GM20431 (cell line): ENCODE data around the gene SLC6A3.
"Not testable (repeated sequence)": the region's sequence is repeated elsewhere in the genome, so short reads cannot be mapped to it uniquely, and the experiment has no call there.

Experiments
- in situ Hi-C: fragments of 300-500 bp; cut with MseI, MboI; formaldehyde crosslinking; loops from one replicate; pipeline ENCODE4 v1.15.0; 2020; ENCODE audit warnings: low sequenced_read_pairs; ENCODE audit not compliant: unreplicated experiment

The SLC6A3 gene

DNA sequence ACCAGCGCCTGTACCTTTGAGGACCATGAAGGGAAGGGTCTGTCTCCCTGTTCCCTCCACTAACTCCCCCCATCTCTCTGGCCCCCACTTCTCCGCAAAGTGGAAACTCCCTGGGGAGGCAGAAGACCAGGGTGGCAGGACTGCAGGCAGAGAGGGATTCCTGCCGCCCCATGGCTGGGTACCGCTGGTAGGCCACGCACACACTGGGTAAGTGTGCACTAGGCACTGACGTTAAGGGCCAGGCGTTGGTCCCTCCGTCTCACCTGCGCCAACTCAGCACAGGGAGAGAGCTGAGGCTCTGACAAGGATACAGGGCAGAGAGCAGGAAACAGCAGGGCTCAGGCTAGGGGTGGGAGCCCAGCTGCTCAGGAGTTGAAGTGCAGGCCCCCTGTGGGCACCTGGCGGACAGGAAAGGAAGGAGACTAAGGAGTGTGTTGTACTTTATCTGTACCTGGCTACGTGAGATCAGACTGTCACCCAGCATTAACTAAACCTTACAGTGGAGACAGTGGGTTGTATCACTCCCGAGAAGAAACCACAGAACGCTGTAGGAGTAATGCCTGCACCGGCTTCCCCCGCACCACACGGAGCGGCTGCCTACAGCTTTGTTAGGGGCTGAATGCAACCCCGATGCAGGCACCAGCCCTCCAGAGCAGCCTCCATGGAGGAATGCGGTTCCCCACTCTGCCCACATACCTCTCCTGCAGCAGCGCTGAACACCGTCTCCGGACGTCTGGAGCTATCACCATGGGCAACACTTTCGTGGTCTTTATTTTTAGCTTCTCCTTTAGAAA is 66.2 kb downstream of the SLC6A3 start:
- in situ Hi-C loops: no loop called here

DNA sequence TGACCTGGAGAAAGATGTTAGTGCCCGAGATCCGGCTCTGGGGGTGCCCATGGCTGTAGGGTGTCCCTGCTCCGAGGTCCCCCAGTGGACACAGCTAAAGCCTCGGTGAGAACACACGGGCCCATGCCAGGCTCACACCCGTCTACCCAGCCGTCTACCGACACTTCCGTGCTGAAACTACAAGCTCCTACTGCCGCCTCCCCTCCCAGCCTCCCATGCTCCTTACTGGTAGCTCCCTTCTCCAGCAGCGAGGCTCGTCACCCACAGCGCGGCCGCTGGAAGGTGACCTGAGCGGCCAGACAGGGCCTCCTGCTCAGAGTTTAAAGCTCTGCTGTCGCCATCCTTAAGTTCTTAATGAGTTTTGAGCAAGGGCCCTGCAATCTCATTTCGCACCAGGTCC is 67.1 kb downstream of the SLC6A3 start:
- in situ Hi-C loops: no loop called here

DNA sequence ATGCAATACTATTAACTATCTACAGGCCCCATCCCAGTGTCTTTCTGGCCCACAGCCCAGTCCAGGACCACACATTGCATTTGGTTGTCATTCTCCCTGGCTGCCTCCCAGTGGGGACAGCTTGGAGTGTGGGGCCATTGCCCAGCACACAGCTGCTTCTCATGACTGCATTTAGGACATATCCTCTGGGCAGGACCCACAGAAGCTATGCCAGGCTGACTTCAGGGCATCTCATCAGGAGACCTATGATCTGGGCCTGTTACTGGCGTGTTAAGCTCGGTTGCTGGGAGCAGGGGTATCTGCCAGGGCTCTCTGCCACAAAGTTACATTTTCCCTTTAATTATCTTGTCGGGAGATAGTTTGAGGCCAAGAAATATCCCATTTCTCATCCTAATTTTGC is 68.3 kb downstream of the SLC6A3 start:
- in situ Hi-C loops: no loop called here

DNA sequence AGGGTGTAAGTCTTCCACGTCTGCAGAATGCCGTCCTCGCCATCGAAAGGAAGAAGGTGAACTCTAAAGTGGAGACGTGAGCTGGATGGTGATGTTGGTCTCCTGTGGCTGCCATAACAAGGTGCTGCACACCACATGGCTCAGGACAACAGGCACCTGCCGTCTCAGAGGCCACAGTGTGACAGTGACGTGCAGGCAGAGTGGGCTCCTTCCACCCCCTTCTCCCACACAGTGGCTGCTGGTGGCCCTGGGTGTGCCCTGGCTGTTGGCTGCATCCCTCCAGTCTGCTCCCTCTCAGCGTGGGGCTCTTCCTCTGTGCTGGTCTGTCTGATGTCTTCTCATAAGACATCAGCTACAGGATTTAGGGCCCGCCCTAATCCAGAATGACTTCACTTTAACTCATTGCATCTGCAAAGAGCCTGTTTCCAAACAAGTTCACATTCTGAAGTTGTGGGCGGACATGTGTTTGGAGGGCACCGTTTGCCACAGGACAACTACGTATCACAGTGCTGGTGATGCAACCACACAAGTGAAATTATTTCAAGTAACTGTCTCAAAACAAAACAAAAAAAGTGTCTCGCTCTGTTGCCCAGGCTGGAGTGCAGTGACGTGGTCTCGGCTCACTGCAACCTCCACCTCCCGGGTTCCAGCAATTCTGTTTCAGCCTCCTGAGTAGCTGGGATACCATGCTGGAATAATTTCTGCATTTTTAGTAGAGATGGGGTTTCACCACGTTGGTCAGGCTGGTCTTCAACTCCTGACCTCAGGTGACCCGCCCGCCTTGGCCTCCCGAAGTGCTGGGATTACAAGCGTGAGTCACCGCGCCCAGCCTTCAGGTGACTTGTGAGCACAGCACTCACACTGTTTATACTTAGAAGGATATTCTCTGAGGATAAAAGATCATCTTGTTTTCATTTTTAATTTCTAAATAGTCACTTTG is 69.1 kb downstream of the SLC6A3 start:
- in situ Hi-C loops: no loop called here

GRCh38 chr5:1374679-1375055 is 70.6 kb downstream of the SLC6A3 start:
- in situ Hi-C loops: no loop called here

DNA sequence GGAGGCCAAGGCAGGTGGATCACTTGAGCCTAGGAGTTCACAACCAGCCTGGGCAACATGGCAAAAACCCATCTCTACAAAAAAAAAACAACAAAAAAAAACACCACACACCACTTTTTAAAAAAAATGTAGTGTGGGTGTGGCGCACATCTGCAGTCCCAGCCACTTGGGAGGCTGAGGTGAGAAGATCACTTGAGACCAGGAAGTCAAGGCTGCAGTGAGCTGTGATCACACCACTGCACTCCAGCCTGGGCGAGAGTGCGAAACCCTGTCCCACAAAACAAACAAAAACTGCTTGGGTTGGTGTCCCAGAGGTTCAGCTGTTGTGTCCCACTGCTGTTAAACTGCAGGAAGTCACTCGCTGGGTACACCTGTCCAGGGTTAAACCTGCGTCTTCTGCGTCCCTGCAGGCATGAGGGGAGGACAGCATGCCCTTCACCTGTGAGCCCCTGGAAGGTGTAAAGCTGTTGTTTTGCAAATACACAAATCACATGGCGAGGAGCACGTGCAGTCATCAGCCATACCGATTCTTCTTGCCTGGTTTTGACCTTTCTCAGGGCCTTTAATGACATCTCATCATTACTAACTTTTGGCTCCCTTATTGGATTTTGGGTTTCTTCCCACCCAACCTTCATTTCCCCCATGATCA is 71.1 kb downstream of the SLC6A3 start:
- in situ Hi-C loops: no loop called here

DNA sequence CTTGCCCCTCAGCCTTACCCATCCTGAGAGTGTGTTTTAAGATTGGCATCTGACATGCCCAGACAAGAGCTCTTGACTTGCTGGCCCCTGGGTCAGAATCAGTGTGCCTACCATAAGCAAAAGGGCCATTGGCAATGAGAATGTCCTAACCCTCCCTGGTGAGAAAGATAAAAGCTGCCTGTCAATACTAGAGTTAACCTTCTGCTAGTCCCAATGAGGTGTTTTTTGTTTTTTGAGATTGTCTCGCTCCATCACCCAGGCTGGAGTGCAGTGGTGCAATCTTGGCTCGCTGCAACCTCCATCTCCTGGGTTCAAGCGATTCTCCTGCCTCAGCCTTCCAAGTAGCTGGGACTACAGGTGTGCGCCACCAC is 73.3 kb downstream of the SLC6A3 start:
- in situ Hi-C loops: not testable (repeated sequence)

- in situ Hi-C loops: no loop called here
Measured at GRCh38 chr5:1371218-1371971, 73.8 kb downstream of the SLC6A3 start.

GRCh38 chr5:1370006-1370405 is 75.2 kb downstream of the SLC6A3 start:
- in situ Hi-C loops: no loop called here

DNA sequence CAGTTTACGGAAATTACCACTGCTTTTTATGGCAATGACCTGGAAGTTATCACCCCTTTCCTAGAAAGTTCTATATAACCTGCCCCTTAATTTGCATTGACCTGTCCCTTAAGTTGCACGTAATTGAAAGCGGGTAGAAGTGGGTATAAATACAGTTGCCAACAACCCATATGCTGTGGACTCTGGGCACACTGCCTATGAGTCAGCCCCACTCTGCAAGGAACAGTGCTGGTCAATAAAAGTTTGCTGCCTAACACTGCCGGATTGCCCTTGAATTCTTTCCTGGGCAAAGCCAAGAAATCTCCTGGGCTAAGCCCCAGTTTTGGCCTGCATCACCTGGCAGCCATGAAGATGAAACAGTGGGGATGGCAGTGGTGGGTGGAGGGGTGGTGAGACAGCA is 76.5 kb downstream of the SLC6A3 start:
- in situ Hi-C loops: no loop called here

- in situ Hi-C loops: no loop called here
Measured at GRCh38 chr5:1368236-1368635, 77.0 kb downstream of the SLC6A3 start.

- in situ Hi-C loops: no loop called here
Measured at GRCh38 chr5:1367149-1367548, 78.1 kb downstream of the SLC6A3 start.

- in situ Hi-C loops: no loop called here
Measured at GRCh38 chr5:1366514-1366913, 78.7 kb downstream of the SLC6A3 start.

GRCh38 chr5:1364211-1364610 is 81.0 kb downstream of the SLC6A3 start:
- in situ Hi-C loops: no loop called here

DNA sequence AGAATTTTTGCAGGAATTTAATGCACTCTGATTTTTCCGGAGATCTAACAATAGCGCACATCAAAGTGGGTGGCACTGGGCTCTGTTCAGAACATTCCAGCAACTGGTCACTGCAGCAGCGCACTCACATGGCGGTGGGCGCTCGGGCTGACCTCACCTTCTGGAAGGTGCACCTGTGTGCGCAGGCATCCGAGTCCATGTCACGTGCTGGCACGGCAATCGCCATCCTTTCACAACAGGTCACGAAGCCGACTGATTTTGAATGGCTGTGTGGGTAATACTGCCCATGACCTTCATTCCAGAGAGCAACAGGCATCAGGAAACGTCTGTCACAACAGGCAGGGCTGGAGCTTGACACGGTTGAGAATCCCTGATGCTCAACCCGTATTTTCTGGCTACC is 81.7 kb downstream of the SLC6A3 start:
- in situ Hi-C loops: no loop called here

- in situ Hi-C loops: no loop called here
Measured at GRCh38 chr5:1363160-1363559, 82.1 kb downstream of the SLC6A3 start.

DNA sequence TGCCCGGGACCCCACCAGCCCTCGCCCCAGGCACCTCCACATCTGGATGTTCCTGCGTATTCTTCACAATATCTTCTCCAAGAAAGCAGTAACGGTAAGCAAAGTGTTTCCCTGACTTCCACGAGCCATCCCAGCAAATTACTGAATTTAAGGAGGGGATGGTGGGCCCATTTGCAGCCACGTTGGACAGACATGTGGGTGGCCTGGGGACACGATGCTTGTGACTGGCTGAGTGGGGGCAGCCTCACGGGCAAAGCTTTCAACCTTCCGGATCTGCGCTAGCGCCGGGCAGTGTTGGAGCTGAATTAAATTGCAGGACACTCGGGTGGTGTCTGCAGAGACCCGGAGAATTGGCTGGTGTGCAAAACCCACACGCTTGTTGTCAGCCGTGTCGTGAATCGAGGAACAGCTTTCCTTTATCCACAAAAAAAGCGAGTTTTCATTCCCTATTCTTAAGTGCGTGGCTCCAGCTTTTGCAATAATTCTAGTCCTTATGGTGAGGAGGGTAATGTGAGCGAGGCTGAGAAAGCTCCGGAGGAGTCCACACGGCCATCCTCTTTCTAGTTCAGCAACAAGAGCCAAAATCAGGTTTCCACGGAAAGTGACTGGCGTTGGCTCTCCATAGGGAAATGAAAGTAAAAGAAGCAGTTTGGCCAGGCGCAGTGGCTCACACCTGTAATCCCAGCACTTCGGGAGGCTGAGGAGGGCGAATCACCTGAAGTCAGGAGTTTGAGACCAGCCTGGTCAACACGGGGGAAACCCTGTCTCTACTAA is 82.8 kb downstream of the SLC6A3 start:
- in situ Hi-C loops: no loop called here

- in situ Hi-C loops: no loop called here
Measured at GRCh38 chr5:1360861-1361260, 84.4 kb downstream of the SLC6A3 start.

DNA sequence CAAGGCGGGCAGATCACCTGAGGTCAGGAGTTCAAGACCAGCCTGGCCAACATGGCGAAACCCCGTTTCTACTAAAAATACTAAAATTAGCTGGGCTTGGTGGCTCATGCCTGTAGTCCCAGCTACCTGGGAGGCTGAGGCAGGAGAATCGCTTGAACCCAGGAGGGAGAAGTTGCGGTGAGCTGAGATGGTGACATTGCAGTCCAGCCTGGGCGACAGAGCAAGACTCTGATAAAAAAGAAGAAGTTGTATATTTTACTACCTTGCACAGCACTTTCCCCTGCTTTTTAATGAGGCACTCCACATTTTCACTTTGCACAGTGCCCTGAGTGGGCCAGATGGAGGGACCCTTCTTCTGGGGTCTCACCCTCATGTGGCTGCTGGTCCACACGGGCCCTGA is 84.9 kb downstream of the SLC6A3 start:
- in situ Hi-C loops: not testable (repeated sequence)
